ENCODE results near the gene RAET1L.
"Not testable (repeated sequence)": the region's sequence is repeated elsewhere in the genome, so short reads cannot be mapped to it uniquely, and the experiment has no call there.

The RAET1L gene

GRCh38 chr6:150044621-150045145 is 19.4 kb upstream of the RAET1L start:
- DNase-seq (ENCODE audit: low read depth in 2 of 2), result no peak

GRCh38 chr6:150043501-150044412 is 18.4 kb upstream of the RAET1L start:
- DNase-seq (ENCODE audit: low read depth in 2 of 2), result no peak

- DNase-seq (ENCODE audit: low read depth in 2 of 2), result no peak
Measured at GRCh38 chr6:150043096-150043495, 17.8 kb upstream of the RAET1L start.

DNA sequence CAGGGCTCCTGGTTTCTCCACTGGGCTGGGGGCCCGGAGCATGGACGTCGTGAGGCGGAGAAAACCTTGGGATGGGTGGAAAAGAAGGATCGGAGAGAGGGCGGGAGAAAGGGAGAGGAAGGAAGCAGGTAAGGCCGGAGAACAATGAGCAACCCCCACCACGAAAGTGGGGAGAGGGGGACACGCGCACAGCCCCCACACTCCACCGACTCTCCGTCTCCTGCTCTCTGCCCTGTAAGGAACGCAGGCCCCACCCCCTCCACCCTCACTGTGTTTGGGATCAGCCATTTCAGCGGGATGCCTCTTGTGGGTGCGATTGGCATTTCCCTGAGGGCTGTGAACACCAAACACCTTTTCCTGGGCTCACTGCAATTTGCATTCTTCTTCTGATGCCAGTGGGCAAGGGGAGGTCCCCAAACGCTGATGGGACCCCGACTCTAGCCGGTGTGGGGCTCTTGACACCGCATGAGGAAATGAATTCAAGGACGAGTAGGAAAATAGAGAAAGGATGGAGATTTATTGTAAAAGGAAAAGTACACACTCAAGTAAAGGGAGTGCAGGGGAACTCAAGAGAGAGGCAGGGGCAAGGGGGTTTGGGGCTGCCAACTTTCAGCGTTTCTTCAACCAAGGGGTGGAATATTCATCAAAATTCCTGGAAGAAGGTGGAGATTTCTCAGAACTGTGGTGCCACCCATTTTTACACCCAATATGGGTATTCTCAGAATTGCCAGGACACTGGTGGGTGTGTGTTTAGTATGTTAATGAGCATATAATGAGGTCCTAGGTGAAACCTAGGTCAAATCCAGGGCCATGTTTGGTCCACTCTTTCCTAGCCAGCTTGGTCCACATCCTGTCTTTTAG is 13.1 kb upstream of the RAET1L start:
- no peak for DNase-seq (ENCODE audit: low read depth in 2 of 2)

DNA sequence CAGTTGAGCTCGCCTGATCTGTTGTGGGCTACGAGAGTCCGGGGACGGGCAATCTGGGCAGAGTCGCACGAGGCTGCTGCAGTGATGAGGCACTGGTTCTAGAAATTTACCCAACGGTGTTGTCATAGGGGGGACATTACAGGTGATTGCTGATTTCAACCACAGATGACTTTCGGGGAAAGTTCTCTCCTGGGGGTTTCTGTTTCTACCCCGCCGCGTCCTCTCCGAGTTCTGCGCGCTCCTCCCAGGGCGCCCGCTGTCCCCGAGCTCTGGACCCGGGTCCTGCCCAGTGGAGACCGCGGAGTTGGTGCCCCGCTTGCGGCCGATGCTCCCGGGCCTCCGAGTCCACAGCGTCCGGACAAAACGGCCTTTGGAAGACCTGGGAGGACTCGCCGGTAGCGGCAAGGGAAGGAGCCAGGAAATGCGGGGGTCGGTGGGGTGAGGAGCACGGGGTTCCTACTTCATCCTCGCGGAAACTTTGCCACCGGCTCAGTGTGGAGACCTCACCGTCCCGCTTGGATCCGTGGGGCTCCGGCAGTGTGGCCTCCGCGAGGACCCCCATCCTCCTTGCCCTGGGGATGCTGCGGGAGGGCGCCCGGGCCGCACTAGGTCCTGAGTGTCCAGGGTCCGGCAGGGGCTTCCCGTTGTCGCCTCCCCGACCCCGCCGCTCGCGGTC is 12.3 kb upstream of the RAET1L start:
- DNase-seq (ENCODE audit: low read depth in 2 of 2), result no peak

DNA sequence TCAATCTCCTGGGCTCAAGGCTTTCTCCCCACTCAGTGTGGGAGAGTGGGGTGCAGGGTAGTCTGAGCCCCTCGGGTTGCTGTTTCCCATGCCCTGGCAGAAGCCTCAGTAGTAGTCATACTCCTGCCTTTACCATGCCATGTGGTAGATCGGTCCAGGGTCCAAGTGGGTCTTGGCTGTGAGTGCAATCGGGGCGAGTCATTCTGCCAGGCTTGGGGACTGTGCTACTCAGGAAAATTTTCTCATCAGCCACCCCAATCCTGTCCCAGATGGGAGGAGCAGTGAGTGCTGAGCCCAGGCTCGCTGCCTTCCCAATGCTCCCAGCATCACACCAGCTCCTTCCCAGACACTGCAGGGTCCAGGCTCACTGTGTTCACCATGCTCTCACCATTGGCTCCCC is 10.7 kb upstream of the RAET1L start:
- DNase-seq (ENCODE audit: low read depth in 2 of 2), result no peak

DNA sequence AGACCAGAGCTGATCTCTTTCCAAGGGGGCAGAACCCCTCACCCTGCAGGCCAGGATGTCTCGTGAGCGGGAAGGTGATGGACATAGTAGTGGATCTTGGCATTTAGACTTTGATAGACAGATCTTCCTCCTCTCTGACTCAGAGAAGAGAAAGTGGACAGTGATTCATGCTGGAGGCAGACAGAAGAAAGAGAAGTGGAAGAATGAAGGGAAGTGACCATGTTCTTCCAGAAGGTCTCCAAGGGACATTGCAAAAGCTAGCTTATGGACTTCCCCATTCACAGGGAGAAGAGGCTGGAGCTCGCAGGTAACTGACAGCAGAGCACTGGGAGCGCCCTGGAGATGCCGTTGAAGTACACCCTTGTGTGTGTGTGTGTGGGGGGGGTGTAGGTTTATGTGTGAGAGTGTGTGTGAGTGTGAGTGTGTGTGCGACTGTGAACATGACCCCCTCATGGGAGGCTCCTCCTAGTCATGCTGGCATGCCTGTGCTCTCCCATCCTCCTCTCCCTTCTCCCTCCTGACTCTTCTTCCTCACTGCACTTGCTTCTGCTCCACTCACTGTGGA is 8.0 kb upstream of the RAET1L start:
- DNase-seq (ENCODE audit: low read depth in 2 of 2), result no peak

- no peak for DNase-seq (ENCODE audit: low read depth in 2 of 2)
Measured at GRCh38 chr6:150032598-150032997, 7.3 kb upstream of the RAET1L start.

DNA sequence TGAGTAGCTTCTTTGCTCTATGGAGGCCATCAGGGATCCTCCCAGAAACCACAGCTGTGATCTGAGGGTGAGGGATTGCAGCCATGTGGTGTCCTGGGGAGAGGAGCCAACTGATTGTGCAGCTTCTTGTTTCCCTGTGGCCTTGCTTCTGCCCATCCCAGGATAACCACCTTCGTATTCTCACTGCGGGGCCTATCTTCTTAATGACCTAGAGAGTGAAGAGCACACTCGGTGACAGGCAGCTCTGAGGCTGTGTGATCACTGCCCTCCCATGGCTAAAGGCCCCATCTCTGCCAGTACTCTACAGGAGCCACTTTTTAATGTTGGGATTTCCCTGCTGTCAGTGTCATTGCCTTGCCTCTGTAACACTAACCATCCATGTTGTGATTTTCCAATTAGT is 5.3 kb upstream of the RAET1L start:
- no peak for DNase-seq (ENCODE audit: low read depth in 2 of 2)

DNA sequence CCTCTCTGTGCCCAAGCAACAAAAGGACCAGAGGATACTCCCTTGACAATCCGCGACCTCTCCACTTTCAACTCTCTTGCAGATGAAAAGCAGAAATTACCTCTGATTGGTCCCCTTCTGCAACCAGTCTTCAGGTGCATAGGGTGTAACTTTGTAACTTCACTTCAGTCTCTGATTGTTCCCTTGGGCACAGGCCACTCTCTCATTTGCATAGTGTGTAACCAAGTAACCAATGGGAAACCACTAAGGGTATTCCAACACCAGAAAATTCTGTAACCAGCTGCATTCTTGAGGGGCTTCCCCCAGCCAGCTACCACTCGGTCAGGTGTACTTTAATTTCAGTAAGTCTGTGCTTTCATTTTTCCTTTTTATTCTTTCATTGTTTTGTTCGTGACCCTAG is 4.4 kb upstream of the RAET1L start:
- no peak for DNase-seq (ENCODE audit: low read depth in 2 of 2)

GRCh38 chr6:150029276-150029675 is 3.9 kb upstream of the RAET1L start:
- no peak for DNase-seq (ENCODE audit: low read depth in 2 of 2)

- DNase-seq (ENCODE audit: low read depth in 2 of 2), result no peak
Measured at GRCh38 chr6:150028799-150029198, 3.5 kb upstream of the RAET1L start.

- DNase-seq (ENCODE audit: low read depth in 2 of 2), result no peak
Measured at GRCh38 chr6:150027806-150028565, 2.7 kb upstream of the RAET1L start.

GRCh38 chr6:150026976-150027805 is 1.9 kb upstream of the RAET1L start:
- DNase-seq (ENCODE audit: low read depth in 2 of 2), result no peak

GRCh38 chr6:150024646-150025155 is 631 bp downstream of the RAET1L start:
- DNase-seq (ENCODE audit: low read depth in 2 of 2), result no peak

GRCh38 chr6:150024021-150024420 is 1.3 kb downstream of the RAET1L start:
- DNase-seq (ENCODE audit: low read depth in 2 of 2), result not testable (repeated sequence)

DNA sequence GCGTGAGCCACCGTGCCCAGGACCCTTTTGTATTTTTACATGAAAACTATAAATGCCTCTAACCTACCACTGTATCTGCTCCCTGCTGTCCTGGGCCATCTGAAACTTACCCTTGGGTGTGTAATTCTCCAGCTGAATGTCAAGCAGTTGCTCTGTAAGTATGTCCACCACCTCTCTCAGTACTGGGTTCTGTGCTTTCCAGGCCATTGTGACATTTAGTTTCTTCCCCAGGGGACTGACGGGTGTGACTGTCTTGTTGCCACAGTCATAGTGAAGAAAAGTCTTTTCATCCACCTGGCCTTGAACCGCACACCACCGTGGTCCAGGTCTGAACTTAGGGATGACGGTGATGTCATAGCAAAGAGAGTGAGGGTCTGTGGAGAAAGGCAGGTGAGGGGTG is 3.5 kb downstream of the RAET1L start:
- DNase-seq (ENCODE audit: low read depth in 2 of 2), result not testable (repeated sequence)

DNA sequence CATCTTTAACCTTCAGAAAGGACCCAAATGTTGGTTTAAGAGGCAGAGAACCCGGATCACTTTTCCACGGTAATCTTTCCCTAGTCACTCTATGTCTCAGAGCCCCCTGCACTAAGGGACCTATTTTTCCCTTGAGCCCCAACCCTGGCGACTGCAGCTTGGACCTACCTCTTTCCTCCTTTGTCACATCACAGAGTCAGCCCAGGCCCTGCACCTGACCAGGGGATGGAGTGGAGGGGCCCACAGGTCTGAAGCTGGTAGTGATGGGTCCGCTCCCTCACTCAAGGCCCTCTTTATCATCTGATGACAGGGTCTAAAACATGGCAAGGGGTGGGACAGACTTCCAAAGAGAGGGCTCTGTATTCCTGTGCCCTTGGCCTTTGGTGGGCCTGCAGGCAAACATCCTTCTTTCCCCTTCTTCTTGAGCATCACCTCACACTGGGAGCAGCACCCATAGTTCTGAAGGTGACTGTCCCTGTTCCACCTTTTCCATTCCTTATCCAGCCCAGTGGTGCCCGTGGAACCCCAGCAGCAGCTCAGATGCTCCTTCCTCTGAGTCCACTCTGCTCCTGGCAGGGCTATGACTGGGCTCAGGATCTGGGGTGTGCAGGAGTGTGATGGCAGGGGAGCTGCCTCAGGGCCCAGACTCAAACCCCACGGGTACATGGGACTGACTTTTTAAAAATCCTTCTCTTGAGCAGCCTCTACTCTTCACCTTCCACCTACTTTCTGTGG is 6.3 kb downstream of the RAET1L start:
- no peak for DNase-seq (ENCODE audit: low read depth in 2 of 2)

GRCh38 chr6:150017186-150017521 is 8.2 kb downstream of the RAET1L start:
- not testable (repeated sequence) for DNase-seq (ENCODE audit: low read depth in 2 of 2)
